Fibroblast of villous mesenchyme (primary cell): ENCODE data around the gene IGLON5. TPM values are rescaled to one million over a fixed set of nuclear protein-coding genes. Genes with fewer than 3 reads are reported as not detected.

Experiments
- DNase-seq: peaks from one replicate; pipeline ENCODE4 v3.0.0-alpha.2; 2010; ENCODE audit warnings: low read depth
- H3K4me3 ChIP-seq: 2 replicates; pipeline ENCODE4 v1.5.1; 2011; ENCODE audit warnings: low read depth, mild to moderate bottlenecking, low read length
- total RNA-seq: library from RNA; depleted of rRNA; stranded (reverse); fragments of >200 nt; gene quantifications from 2 replicates; pipeline ENCODE4 v1.2.3, GENCODE V29; 2012
- TF ChIP-seq, protein P1 (sequence below): IDR thresholded peaks from 2 replicates; pipeline ENCODE4 v1.5.1; 2012; ENCODE audit warnings: low read depth, mild to moderate bottlenecking, low read length; ENCODE audit not compliant: insufficient read depth

IGLON5 gene
- total RNA-seq, 1 donor = not detected

DNA sequence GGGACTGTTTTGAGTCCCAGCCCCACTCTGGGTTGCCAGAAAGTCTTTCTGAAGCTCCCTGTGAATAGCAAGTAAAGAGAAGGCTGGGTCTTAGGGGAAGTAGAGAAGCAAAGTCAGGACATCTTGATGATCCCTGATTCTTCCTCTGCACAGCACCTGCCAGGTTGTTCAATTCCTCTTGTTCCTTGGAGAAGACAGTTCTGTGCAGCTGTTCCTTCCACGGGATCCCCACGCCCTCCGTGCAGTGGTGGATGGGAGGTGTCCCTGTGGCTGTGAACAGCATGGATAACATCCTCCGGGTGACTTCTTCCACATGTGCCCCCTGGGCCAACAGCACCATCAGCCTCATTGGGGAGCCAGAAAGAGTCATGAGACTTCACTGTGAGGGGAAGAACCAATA lies 29.1 kb upstream of the IGLON5 start:
- TF ChIP-seq, protein P1, sequence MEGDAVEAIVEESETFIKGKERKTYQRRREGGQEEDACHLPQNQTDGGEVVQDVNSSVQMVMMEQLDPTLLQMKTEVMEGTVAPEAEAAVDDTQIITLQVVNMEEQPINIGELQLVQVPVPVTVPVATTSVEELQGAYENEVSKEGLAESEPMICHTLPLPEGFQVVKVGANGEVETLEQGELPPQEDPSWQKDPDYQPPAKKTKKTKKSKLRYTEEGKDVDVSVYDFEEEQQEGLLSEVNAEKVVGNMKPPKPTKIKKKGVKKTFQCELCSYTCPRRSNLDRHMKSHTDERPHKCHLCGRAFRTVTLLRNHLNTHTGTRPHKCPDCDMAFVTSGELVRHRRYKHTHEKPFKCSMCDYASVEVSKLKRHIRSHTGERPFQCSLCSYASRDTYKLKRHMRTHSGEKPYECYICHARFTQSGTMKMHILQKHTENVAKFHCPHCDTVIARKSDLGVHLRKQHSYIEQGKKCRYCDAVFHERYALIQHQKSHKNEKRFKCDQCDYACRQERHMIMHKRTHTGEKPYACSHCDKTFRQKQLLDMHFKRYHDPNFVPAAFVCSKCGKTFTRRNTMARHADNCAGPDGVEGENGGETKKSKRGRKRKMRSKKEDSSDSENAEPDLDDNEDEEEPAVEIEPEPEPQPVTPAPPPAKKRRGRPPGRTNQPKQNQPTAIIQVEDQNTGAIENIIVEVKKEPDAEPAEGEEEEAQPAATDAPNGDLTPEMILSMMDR = no peak
- DNase-seq = no peak
- no peak overlapping the region for H3K4me3 ChIP-seq

GRCh38 chr19:51285682-51286081 lies 25.8 kb upstream of the IGLON5 start:
- no peak overlapping the region for H3K4me3 ChIP-seq
- no peak for DNase-seq

GRCh38 chr19:51289635-51290034 lies 21.8 kb upstream of the IGLON5 start:
- TF ChIP-seq, protein P1 = no peak
- DNase-seq = no peak
- no peak overlapping the region for H3K4me3 ChIP-seq

More at GRCh38 chr19:51285682-51286081, 25.8 kb upstream of the IGLON5 start:
- TF ChIP-seq, protein P1 = no peak

- no peak for DNase-seq
- TF ChIP-seq, protein P1 = no peak
- H3K4me3 ChIP-seq = no peak overlapping the region
Measured at GRCh38 chr19:51292971-51293370, 18.5 kb upstream of the IGLON5 start.

GRCh38 chr19:51293571-51294210 lies 17.8 kb upstream of the IGLON5 start:
- TF ChIP-seq, protein P1 = no peak
- DNase-seq = no peak
- no peak overlapping the region for H3K4me3 ChIP-seq

- H3K4me3 ChIP-seq = no peak overlapping the region
- DNase-seq = no peak
- TF ChIP-seq, protein P1 = no peak
Measured at GRCh38 chr19:51294211-51294976, 17.1 kb upstream of the IGLON5 start.
